Measurements from ENCODE around the gene PLEKHA7.

Gene PLEKHA7

GRCh38 chr11:16801288-16801980, 212.8 kb downstream of the PLEKHA7 start:
- DNase-seq: no peak
- TF ChIP-seq GATA1 (IDR thresholded peaks at IDR 0.05; ENCODE audit: low read depth, low read length): no peak
- TF ChIP-seq POLR2A (IDR thresholded peaks at IDR 0.05; ENCODE audit: low read length): no peak

GRCh38 chr11:16800382-16800781, 213.8 kb downstream of the PLEKHA7 start:
- TF ChIP-seq POLR2A (IDR thresholded peaks at IDR 0.05; ENCODE audit: low read length) (no peak), GATA1 (IDR thresholded peaks at IDR 0.05; ENCODE audit: low read depth, low read length) (no peak)
- DNase-seq: no peak

- no peak for TF ChIP-seq GATA1 (IDR thresholded peaks at IDR 0.05; ENCODE audit: low read depth, low read length)
- TF ChIP-seq POLR2A (IDR thresholded peaks at IDR 0.05; ENCODE audit: low read length): no peak
- no peak for DNase-seq
These were observed 214.3 kb downstream of the PLEKHA7 start for GRCh38 chr11:16799890-16800289.

GRCh38 chr11:16799221-16799620, 215.0 kb downstream of the PLEKHA7 start:
- no peak for DNase-seq

GRCh38 chr11:16797776-16798175, 216.4 kb downstream of the PLEKHA7 start:
- no peak for DNase-seq
- TF ChIP-seq GATA1 (IDR thresholded peaks at IDR 0.05; ENCODE audit: low read depth, low read length): no peak
- no peak for TF ChIP-seq POLR2A (IDR thresholded peaks at IDR 0.05; ENCODE audit: low read length)

More at GRCh38 chr11:16799221-16799620, 215.0 kb downstream of the PLEKHA7 start:
- TF ChIP-seq GATA1 (IDR thresholded peaks at IDR 0.05; ENCODE audit: low read depth, low read length) (no peak), POLR2A (IDR thresholded peaks at IDR 0.05; ENCODE audit: low read length) (no peak)

GRCh38 chr11:16796311-16796710, 217.9 kb downstream of the PLEKHA7 start:
- no peak for DNase-seq
- TF ChIP-seq GATA1 (IDR thresholded peaks at IDR 0.05; ENCODE audit: low read depth, low read length) (no peak), POLR2A (IDR thresholded peaks at IDR 0.05; ENCODE audit: low read length) (no peak)

- no peak for DNase-seq
- no peak for TF ChIP-seq GATA1 (IDR thresholded peaks at IDR 0.05; ENCODE audit: low read depth, low read length)
- no peak for TF ChIP-seq POLR2A (IDR thresholded peaks at IDR 0.05; ENCODE audit: low read length)
These were observed 219.1 kb downstream of the PLEKHA7 start for GRCh38 chr11:16795146-16795545.

- TF ChIP-seq GATA1 (IDR thresholded peaks at IDR 0.05; ENCODE audit: low read depth, low read length) (no peak), POLR2A (IDR thresholded peaks at IDR 0.05; ENCODE audit: low read length) (no peak)
These were observed 220.0 kb downstream of the PLEKHA7 start for GRCh38 chr11:16794047-16794818.

GRCh38 chr11:16793511-16793910, 220.7 kb downstream of the PLEKHA7 start:
- TF ChIP-seq GATA1 (IDR thresholded peaks at IDR 0.05; ENCODE audit: low read depth, low read length): no peak
- TF ChIP-seq POLR2A (IDR thresholded peaks at IDR 0.05; ENCODE audit: low read length): no peak
- no peak for DNase-seq

More at GRCh38 chr11:16794047-16794818, 220.0 kb downstream of the PLEKHA7 start:
- DNase-seq: no peak

- TF ChIP-seq POLR2A (IDR thresholded peaks at IDR 0.05; ENCODE audit: low read length) (no peak), GATA1 (IDR thresholded peaks at IDR 0.05; ENCODE audit: low read depth, low read length) (no peak)
- DNase-seq: no peak
These were observed 221.2 kb downstream of the PLEKHA7 start for GRCh38 chr11:16793009-16793408.

GRCh38 chr11:16792426-16792825, 221.8 kb downstream of the PLEKHA7 start:
- TF ChIP-seq GATA1 (IDR thresholded peaks at IDR 0.05; ENCODE audit: low read depth, low read length) (no peak), POLR2A (IDR thresholded peaks at IDR 0.05; ENCODE audit: low read length) (no peak)

GRCh38 chr11:16791191-16791961, 222.8 kb downstream of the PLEKHA7 start:
- TF ChIP-seq GATA1 (IDR thresholded peaks at IDR 0.05; ENCODE audit: low read depth, low read length): no peak
- no peak for DNase-seq

More at GRCh38 chr11:16792426-16792825, 221.8 kb downstream of the PLEKHA7 start:
- no peak for DNase-seq

GRCh38 chr11:16790486-16791190, 223.6 kb downstream of the PLEKHA7 start:
- no peak for TF ChIP-seq POLR2A (IDR thresholded peaks at IDR 0.05; ENCODE audit: low read length)
- no peak for TF ChIP-seq GATA1 (IDR thresholded peaks at IDR 0.05; ENCODE audit: low read depth, low read length)
- DNase-seq: no peak
